ENCODE results near the gene NRF1.
"Not testable (repeated sequence)": the region's sequence is repeated elsewhere in the genome, so short reads cannot be mapped to it uniquely, and the experiment has no call there.

The NRF1 gene

DNA sequence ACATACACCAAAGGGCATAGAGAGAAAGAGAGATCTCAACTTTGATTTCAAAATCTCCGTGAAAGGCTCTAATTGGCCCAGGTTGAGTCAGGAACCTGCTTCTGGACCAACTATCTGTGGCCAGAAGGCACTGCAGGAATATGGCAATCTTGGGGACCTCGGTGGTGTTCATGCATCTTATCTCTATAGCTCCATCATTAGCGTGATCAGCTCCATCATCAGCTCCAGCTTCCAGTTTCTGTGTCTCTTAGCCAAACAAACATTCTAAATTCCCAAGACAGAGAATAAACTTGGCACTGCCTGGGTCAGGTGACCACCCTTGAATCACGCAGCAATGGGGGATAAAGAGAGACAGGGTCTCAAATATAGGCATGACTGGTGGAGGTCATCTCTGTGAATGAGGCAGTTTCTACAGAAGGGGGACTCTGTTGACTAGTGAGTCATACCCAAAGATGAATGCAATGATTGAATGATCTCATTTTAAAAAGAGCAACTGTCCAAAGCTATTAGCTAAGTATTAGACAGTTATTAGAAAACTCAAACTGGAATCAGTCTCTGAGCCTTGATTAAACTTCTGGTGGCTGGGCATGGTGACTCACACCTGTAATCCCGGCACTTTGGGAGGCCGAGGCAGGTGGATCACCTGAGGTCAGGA is 5.4 kb upstream of the NRF1 start:
- in situ Hi-C loops (cut with MboI; ENCODE audit: low sequenced_read_pairs), result no loop called here

DNA sequence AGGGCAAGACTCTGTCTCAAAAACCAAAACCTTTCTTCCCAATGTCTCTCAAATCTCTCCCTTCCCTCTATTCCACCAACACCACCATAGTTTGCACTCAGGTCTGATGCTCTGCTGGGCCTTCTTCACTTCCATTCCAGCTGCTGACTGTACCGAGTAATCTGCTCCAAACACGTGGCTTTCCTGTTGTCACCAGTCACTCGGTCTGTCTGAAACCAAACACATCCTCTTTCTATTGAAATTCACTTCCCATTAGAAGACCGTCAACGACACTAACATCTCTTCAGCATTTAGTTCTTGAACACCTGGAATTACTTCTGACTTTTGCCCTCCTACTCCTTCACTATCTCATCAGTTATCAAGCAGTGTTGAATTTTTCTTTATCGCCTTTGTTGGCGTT is 4.7 kb upstream of the NRF1 start:
- in situ Hi-C loops (cut with MboI; ENCODE audit: low sequenced_read_pairs), result no loop called here

DNA sequence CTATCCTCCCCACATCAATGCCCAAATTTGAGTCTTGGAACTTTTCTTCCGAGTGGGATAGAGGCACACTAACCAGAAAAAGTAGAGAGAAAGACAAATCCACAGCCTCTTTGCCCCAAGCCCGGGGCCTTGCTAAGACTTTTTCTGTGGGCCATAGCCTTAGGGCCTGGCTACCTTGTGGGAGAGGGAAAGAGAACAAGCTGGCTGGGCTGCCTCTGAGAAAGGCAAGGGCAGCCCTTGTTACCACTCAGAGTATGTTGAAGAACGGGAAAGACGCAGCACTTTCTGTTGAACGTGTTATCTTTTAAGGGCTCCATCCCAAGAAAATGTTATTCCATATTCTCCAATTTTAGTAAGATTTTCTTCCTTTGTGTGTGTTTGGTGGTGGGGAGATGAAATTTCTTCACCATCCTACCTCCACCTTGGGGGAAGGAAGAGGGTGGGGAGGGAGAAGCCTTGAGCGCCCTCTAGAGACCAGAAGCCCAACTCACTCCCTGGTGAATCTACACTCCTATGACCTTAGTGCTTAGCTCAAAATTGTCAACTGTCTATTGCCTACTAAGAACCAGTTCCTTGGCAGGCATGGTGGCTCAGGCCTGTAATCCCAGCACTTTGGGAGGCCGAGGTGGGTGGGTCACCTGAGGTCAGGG is 3.9 kb upstream of the NRF1 start:
- in situ Hi-C loops (cut with MboI; ENCODE audit: low sequenced_read_pairs), result no loop called here

- in situ Hi-C loops (cut with MboI; ENCODE audit: low sequenced_read_pairs), result no loop called here
Measured at GRCh38 chr7:129609666-129610065, 1.9 kb upstream of the NRF1 start.

DNA sequence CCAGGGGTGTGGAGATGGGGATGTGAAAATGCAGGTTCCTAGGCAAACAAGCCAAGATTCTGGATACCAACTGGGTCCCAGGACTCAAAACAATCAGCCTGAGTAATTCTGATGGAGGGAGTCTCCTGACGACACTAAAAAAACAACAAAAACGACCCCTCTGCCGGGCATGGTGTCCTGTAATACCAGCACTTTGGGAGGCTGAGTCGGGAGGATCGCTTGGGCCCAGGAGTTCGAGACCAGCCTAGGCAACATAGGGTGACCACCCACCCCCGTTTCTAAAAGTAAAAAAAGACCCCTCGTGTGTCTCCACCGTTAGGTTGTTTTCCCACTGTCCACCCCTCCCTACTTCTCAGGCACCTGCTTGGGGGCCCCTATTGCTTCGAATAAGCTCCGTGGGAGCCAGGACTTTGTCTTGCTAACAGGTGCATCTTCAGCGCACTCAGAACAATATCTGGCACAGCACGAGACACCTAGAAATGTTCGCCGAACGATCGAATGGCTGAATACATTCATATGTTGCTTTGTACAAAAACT is 743 bp upstream of the NRF1 start:
- in situ Hi-C loops (cut with MboI; ENCODE audit: low sequenced_read_pairs), result no loop called here

- in situ Hi-C loops (cut with MboI; ENCODE audit: low sequenced_read_pairs), result no loop called here
Measured at GRCh38 chr7:129612112-129613015, 844 bp downstream of the NRF1 start.

GRCh38 chr7:129613016-129613337 is 1.5 kb downstream of the NRF1 start:
- in situ Hi-C loops (cut with MboI; ENCODE audit: low sequenced_read_pairs), result no loop called here

DNA sequence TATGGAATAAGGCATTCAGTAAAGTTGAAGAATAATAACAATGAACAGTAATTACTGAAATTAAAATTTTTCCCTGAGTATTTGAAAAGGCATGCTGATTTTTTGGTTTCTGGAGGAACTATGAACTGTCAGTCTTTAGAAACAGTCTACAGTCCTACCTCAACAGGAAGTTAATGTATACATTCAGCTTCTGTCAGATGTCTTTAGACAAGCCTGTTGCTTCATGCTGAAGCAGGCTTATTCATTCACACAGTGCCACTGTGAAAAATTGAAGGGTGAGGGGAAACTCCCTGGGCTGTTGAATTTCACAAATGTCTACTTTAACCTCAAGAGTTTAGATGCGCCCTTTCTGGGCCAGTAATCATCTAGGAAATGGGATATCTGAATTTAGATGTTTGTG is 3.5 kb downstream of the NRF1 start:
- in situ Hi-C loops (cut with MboI; ENCODE audit: low sequenced_read_pairs), result no loop called here

DNA sequence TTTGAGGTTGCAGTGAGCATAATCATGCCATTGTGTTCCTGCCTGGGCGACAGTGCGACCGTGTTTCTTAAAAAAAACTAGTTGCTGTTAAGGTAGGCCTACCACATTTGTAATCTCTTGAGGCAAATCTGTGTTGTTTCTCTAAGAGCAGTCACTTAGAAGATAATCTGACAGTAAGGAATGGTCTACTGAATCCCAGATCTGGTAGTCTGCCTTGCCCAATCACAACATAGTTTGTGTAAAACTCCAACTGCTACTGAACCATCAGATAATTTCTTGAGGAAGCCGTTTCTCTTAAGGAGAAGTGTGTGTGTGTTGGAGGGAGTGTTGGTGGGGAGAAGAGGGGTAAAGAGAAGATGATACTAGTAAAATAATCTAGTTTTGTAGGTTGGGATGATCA is 5.0 kb downstream of the NRF1 start:
- in situ Hi-C loops (cut with MboI; ENCODE audit: low sequenced_read_pairs), result no loop called here

GRCh38 chr7:129617178-129617577 is 5.7 kb downstream of the NRF1 start:
- in situ Hi-C loops (cut with MboI; ENCODE audit: low sequenced_read_pairs), result no loop called here

GRCh38 chr7:129617652-129618051 is 6.1 kb downstream of the NRF1 start:
- in situ Hi-C loops (cut with MboI; ENCODE audit: low sequenced_read_pairs), result no loop called here

- in situ Hi-C loops (cut with MboI; ENCODE audit: low sequenced_read_pairs), result no loop called here
Measured at GRCh38 chr7:129626896-129627295, 15.4 kb downstream of the NRF1 start.

DNA sequence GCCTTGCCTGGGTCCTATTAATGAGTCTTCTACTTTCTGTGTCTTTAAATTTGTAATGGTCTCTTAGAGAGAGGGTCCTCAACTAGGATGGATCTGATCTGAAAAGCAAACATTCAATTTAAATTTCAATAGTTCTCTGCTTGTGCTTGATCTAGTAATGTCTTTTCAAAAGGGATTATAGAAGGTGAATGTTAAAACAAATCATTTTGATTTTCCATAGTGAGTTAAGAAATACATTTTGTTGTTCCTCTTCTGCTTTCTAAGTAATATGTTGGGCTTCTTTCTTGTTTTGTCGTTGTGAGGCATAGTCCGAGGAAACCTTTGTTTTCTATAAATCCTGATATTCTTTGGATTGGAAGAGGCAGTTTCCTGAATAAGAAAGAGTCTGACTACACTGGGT is 18.8 kb downstream of the NRF1 start:
- in situ Hi-C loops (cut with MboI; ENCODE audit: low sequenced_read_pairs), result no loop called here

DNA sequence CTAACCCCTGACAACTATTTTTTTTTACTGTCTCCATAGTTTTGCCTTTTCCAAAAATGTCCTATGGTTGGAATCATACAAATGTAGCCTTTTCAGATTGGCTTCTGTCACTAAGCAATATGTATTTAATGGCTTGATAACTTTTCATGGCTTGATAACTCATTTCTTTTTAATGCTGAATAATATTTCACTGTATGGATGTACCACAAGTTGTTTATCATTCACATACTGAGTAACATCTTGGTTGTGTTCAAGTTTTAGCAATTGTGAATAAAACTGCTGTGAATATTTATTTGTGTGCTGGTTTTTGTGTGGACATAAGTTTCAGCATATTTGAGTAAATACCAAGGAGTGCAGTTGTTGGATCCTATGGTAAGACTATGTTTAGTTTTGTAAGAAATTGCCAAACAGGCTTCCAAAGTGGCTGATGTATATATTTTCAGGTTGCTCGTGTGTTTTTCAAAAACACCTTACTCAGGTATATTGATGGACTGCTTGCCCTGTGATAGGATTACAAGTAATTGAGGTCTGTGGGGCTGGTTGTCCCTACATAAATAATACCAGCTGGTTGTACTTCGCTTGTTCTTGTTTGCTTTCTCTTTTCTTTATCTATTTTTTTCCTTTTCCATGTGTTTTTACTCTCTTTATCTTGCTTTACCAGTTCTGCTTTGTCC is 23.0 kb downstream of the NRF1 start:
- in situ Hi-C loops (cut with MboI; ENCODE audit: low sequenced_read_pairs), result no loop called here

DNA sequence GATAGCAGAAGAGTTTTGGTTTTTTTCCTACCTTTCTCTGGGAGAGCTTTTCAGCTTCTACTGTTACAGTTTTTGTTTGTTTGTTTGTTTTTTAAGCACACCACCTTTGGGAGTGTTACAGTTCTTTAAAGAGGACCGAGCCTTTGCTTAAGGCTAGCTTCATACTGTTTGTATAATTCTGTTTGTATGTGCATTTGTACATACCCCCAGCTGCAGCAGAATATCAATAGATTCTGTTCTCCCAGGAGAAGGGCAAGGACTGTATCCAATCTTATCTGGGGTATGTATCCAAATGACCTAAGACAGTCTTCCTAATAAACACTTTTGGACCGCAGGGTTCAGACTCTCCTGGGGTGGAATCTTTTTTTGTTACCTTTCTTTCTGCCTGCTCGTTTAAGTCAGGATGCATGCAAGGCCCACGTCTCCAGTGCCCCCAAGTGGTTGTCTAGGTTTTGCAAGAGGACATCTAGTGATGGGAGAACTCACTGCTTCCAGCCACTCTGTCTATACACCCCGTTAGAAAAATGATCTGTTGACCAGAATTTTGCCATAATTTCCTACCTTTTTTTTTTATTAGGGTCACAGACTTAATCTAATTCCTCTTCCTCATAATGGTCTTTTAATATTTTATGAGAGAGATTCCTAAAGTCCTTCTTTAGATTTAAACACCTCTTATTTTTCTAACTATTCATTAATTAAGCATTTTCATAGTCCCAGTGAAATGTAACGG is 23.9 kb downstream of the NRF1 start:
- in situ Hi-C loops (cut with MboI; ENCODE audit: low sequenced_read_pairs), result no loop called here

GRCh38 chr7:129636030-129636550 is 24.6 kb downstream of the NRF1 start:
- in situ Hi-C loops (cut with MboI; ENCODE audit: low sequenced_read_pairs), result not testable (repeated sequence)

DNA sequence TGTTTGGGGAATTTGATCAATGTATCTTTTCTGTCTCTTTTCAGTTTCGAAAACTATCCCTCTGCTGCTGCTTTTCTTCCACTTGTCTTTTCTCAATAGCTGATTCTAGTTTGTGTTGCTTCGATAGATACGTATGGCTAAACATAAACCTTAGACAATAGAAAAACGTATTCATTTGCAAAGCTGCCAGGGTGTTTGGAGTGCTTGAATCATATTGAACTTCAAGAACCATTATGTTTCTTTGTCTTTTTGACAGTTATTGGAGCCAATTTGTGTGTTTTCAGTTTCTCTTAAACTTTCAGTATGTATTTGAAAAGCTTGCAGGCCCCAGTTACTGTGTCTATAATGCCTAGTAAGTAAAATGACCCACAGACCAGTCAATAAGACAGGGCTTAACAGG is 25.1 kb downstream of the NRF1 start:
- in situ Hi-C loops (cut with MboI; ENCODE audit: low sequenced_read_pairs), result no loop called here

DNA sequence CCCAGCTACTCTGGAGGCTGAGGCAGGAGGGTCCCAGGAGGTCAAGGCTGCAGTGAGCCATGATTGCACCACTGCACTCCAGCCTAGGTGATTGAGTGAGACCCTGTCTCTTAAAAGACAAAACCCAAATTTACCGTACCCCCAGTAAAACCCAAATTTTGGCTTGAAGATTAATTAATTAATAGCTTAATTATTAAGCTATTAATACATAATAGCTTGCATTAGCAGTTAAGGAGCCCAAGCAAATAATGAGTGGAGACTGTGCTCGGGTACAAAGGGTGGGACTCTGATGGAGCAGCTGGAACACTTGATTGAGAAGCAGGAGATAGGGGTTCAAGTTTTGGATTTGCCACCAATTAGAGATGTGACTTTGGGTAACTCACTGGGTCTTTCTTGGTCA is 28.9 kb downstream of the NRF1 start:
- in situ Hi-C loops (cut with MboI; ENCODE audit: low sequenced_read_pairs), result no loop called here

DNA sequence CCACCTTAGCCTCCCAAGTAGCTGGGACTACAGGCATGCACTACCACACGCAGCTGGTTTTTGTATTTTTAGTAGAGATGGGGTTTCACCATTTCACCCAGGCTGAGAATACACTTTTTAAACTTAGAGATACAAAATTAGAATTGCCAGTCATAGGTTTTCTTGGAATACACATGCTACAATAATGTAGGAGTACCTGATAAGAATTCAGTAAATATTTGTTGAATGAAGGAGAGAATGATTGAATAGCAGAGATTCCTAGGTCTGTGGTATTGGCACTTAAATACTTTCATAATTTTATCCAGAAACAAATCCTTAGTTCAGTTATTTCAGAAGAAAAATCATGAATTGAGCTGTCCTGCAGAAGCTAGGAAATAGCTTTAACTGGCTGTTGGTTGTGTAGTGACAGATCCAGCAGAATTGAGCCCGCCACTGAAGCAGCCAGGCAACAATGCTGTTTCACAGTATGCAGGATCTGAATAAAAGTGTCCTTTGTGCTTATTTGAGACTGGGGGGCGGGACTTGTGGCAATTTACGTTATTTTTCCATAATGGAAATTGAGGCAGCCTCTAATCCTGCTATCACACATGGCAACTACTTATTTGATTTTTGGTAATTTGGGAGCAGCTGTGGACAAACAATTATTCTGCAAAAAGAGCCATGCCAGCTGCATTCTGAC is 31.5 kb downstream of the NRF1 start:
- in situ Hi-C loops (cut with MboI; ENCODE audit: low sequenced_read_pairs), result no loop called here

Measured in hTERT RPE-1 (cell line).